Stimulated activated CD4-positive, alpha-beta T cell treated with anti-CD3 and anti-CD28 coated beads, TNF-alpha, amount 100 ng/mL, for 48 hours (primary cell): ENCODE data around the gene C1QL1.

ENCODE experiments used
- DNase-seq, 3 donors: peaks; one replicate each; pipeline ENCODE4 v3.0.0-alpha.2; 2020; ENCODE audit warnings: low read depth in 3 of 3

C1QL1 gene

GRCh38 chr17:44932096-44932786 is 35.9 kb downstream of the C1QL1 start:
- DNase-seq = no peak

- no peak for DNase-seq
Observed at GRCh38 chr17:44931376-44931775, 36.7 kb downstream of the C1QL1 start.

GRCh38 chr17:44930667-44931066 is 37.4 kb downstream of the C1QL1 start:
- DNase-seq = no peak

GRCh38 chr17:44928950-44929720 is 39.0 kb downstream of the C1QL1 start:
- DNase-seq = no peak

- no peak for DNase-seq
Observed at GRCh38 chr17:44928136-44928535, 40.0 kb downstream of the C1QL1 start.

DNA sequence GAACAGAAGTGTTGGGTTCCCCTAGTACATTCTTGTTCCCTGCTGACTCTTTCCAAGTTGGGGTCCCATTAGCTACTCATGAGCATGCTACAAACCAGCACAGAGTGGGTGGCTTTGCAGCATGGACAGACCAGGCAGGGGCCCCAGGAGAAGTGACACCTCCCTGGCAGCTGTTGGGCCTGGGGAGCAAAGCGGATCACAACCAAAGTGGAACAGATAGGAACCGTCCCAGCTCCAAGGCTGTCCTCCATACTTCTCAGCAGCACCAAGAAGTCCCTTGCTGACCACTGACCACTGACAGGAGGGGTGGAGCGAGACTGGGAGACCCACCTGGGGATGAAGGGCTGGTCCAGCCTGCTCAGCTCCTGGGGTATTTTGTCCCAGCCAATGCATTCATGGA is 40.4 kb downstream of the C1QL1 start:
- DNase-seq = no peak

- DNase-seq = no peak
Observed at GRCh38 chr17:44926821-44927525, 41.1 kb downstream of the C1QL1 start.

DNA sequence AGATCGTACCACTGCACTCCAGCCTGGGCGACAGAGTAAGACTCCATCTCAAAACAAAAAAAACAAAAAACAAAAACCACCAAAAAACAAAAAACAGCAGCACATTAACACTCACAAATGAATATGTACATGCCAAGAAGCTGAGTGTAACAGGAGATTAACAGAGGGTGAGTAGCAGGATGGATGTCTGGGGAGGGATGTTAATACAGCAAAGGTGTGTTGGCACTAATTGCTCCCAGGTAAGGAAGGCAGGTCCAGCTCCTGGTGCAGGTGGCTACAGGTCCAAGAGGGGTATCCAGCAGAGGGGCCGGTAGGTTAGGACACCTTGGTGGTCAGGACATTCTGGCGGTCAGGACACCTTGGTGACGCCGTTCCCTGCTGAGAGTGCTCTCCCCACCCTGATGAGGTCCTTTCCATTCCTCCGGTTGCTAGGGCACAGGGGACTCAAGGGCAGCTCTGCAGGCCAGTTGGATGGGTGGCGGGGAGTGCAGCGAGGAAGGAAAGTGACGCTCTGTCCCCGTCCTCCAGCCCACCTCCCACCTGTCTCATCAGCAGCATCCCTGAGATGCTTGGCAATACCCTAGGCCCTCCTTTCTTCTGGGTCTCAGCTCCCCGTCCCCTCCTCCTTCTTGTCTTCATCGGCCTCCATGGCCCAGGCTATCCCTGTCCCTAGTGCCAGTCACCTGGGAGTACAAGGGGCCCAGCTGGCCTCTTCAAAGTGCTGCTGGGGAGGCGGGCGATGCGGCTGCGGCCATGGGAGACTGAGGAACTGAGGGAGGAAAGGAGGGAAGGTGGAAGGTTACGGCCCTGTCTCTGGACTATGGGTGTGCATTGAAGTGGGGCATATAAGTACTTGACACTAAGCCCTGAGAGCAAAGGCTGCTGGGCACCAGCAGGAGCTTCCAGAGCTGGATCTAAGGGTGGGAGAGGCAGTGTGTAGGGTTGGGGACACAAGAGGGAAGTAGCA is 42.1 kb downstream of the C1QL1 start:
- no peak for DNase-seq

GRCh38 chr17:44924107-44924544 is 44.0 kb downstream of the C1QL1 start:
- DNase-seq = no peak

DNA sequence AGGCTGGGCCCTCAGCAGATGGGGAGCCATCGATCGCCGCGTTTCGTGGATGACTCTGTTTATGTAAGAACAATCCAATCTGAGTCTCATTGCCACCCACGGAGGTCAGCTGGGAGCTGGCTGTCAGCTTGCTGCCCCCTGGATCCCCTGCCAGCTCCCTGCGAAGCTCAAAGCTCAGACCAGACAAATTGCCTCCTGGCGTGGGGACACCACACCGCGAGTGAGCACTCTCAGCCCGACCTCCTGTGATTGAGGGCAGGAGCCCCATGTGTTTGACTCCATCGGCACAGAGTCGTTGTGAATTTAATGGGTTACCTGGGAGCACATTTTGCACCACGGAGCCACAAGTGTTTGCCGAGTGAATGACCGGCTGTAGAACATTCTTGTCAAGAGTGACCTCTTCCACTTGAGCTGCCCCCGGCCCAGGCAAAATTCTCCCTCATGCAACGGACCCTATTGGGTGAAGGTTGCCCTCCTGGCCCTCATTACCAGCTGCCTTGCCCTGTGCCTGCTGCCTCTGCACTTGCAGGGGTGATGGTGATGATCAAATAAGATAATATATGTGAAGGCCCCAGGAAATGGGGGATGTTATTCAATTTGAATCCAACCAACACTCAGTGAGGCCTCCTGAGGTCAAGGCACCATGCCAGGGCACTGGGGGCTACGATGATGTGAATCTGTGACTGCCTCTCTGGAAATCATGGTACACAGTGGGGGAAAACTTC is 45.2 kb downstream of the C1QL1 start:
- no peak for DNase-seq

DNA sequence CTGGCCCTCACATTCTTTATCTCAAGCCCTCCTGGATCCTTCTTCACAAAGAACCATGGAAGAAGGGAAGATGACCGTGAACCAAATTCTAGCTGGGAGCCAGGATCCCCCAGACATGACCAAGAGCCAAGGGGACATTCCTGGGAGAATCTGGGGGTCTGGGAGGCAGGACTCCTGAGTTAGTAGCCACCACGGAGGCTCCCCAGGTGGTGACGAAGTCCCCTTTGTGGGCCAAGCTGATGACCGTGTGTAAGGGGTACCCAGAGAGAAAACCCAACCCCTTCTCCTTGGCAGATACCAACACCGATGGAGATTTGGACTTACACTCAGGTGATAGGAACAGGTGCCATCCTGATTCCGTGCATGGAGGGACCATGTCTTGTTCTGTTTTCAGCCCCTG is 46.0 kb downstream of the C1QL1 start:
- DNase-seq = no peak

DNA sequence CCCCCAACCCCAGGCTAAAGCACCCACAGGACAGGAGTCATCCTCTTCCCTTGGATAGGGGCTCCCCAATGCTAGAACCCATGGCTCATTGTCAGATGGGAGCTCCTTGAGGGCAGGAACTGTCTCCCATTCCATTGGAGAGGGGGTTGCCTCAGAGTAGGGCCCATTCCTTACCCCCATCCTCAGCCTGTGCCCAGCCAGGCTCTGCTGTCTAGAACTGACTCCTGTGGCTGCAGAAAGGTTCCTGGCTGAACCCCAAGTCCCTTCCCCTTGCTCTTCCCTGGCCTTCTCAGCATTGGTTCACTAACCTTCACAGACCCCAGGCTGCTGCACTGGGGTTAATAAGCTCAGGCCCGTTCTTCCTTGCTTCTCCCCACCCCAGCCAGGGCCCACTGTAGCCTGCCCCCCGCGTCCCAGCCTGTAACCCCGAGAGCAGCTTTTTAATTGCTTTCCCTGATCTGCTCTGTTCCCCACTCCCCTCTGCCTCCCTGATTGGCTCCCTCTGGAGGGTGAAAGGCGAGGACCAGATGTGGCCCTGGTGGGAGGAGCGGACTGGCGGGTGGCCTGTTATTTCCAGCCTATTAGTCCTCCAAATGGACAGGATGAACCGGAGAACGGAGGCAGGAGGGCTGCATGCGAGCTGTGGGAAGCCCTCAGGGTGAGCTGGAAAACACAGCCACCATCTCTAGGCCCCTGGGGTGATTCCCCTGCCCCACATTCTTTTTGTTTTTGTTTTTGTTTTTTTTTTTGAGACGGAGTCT is 46.8 kb downstream of the C1QL1 start:
- no peak for DNase-seq

- DNase-seq = no peak
Observed at GRCh38 chr17:44920565-44920940, 47.5 kb downstream of the C1QL1 start.

GRCh38 chr17:44919885-44920564 is 48.1 kb downstream of the C1QL1 start:
- DNase-seq = peak; percentile 28 to 45 (median 44)

- no peak for DNase-seq
Observed at GRCh38 chr17:44919411-44919810, 48.7 kb downstream of the C1QL1 start.

DNA sequence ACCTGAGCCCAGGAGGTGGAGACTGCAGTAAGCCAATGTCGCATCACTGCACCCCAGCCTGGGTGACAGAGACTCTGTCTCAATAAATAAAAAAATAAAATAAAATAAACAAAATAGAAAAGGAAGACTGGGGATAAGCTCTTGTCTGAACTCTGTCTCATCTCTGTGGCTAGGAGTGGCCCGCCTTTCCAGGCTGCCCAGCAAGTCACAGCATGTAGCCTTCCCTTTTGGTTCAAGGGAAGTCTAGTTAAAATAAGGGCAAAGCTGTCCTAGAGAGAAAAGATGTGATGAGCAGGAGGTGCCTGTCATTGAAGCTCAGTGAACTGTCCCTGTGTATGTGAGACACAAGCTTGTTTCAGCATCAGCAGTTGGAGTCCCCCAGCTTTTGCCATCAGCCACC is 50.1 kb downstream of the C1QL1 start:
- no peak for DNase-seq

DNA sequence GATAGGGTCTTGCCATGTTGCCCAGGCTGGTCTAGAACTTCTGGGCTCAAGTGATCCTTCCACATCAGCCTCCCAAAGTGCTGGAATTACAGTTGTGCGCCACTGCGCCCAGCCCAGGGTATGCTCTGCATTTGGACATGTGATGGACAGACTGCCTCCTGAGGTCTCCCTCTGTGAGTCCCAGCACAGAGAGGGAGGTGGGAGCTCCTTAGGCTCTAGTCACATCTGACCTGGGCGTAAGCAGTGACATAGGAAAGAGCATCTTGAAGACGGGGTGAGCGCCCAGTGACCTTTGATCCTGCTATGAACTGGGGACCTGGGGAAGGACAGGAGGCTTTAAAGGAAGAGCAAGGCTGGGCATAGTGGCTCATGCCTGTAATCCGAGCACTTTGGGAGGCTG is 50.6 kb downstream of the C1QL1 start:
- DNase-seq = no peak

- no peak for DNase-seq
Observed at GRCh38 chr17:44916781-44917241, 51.3 kb downstream of the C1QL1 start.
